Vagina (tissue), 2 donors: ENCODE measurements around the gene SS18L1.

ENCODE experiments used
- POLR2A ChIP-seq, 2 donors: fragments of 450-650 bp; IDR thresholded peaks; one replicate each; pipeline ENCODE4 v1.6.1; 2017; ENCODE audit warnings: antibody characterized with exemption in 2 of 2, mild to moderate bottlenecking in 2 of 2, moderate library complexity in 2 of 2
- POLR2AphosphoS5 ChIP-seq, 2 donors: sonication (generic); formaldehyde crosslinking; IDR thresholded peaks; one replicate each; pipeline ENCODE4 v1.9.0; 2017; ENCODE audit warnings: antibody characterized with exemption in 2 of 2, mild to moderate bottlenecking in 2 of 2, low read depth in 1 of 2; ENCODE audit not compliant: insufficient read depth in 1 of 2
- TF ChIP-seq, protein P1 (sequence below), 3 experiments: fragments of 450-650 bp in 2 of 3; fragments of 200-600 bp in 1 of 3; sonication (generic) in 1 of 3; IDR thresholded peaks; one replicate each; pipeline ENCODE4 v1.5.1; 2017 to 2019; ENCODE audit warnings: antibody characterized with exemption in 3 of 3, mild to moderate bottlenecking in 2 of 3, moderate library complexity in 2 of 3

DNA sequence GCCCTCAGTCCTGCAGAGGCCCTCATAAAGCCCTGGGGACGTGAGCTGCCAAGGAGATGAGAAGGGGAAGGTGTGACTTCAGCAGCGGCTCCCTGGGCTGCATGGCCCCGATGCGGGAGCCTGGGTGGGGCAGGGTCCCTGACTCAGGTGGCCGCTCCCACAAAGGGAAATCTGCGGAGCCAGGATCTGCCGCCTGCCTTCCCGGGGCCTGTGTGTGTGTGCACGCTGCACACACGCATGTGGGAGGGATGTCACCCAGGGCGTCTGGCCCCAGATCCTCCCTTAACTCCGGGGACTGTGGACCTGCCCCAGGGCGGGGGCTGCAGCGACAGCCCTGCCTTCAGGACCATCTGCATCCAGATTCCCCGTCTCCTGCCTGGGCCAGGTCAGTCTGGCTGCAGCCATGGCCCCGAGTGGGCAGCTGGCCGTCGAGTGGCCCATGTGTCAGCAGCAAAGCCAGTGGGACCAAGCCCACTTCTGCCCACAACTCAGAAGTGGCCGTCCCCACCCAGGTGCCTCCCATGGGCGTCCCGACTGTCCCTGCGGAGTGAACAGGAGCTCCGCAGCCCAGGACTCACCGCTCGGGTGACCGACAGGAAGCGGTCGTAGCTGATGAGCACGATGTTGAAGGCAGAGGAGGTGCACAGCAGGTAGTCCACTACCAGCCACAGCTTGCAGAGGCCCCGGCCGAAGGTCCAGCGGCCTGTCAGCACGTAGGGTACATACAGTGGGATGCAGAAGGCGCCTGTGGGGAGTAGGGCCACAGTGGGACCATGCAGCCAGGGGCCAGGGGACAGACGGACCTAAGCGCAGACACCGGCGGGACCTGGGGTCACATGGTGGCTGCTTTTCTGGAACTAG is 74.6 kb downstream of the SS18L1 start:
- no peak for TF ChIP-seq POLR2A (IDR thresholded peaks at IDR 0.05)
- no peak for TF ChIP-seq POLR2AphosphoS5 (IDR thresholded peaks at IDR 0.05; ENCODE audit: insufficient read depth in 1 of 2, low read depth in 1 of 2)
- TF ChIP-seq, protein P1, sequence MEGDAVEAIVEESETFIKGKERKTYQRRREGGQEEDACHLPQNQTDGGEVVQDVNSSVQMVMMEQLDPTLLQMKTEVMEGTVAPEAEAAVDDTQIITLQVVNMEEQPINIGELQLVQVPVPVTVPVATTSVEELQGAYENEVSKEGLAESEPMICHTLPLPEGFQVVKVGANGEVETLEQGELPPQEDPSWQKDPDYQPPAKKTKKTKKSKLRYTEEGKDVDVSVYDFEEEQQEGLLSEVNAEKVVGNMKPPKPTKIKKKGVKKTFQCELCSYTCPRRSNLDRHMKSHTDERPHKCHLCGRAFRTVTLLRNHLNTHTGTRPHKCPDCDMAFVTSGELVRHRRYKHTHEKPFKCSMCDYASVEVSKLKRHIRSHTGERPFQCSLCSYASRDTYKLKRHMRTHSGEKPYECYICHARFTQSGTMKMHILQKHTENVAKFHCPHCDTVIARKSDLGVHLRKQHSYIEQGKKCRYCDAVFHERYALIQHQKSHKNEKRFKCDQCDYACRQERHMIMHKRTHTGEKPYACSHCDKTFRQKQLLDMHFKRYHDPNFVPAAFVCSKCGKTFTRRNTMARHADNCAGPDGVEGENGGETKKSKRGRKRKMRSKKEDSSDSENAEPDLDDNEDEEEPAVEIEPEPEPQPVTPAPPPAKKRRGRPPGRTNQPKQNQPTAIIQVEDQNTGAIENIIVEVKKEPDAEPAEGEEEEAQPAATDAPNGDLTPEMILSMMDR (IDR thresholded peaks at IDR 0.05): no peak
